ENCODE data around the gene EVC. TPM values are rescaled to one million over a fixed set of nuclear protein-coding genes. Genes with fewer than 3 reads are reported as not detected.

EVC gene
- total and polyA plus RNA-seq, 2 donors from 2014 or later: 7.8 to 159 TPM

GRCh38 chr4:5782829-5783476 lies 72.0 kb downstream of the EVC start:
- H3K4me1 ChIP-seq (ENCODE audit: control insufficient read depth in 2 of 3, insufficient read depth in 2 of 3, low read depth in 1 of 3, low read length in 3 of 3): peaks cover 0 to 7% (median 3%) of the 10 kb centered on the region in 3 donors

GRCh38 chr4:5783486-5783885 lies 72.5 kb downstream of the EVC start:
- no peak overlapping the region for H3K9ac ChIP-seq (ENCODE audit: low read length in 3 of 3)
- no peak for TF ChIP-seq CTCF (IDR thresholded peaks at IDR 0.05; ENCODE audit: borderline replicate concordance, extremely low read depth, insufficient read depth)
- DNase-seq (peak in 1 of 5 donors; percentile 30), FAIRE-seq (no peak)
- peaks cover 11 to 37% (median 19%) of the 10 kb centered on the region in 3 donors for H3K36me3 ChIP-seq (ENCODE audit: control insufficient read depth in 2 of 3, insufficient read depth in 3 of 3, low read length in 3 of 3)
- no peak overlapping the region for H3K27ac ChIP-seq (ENCODE audit: low read depth in 2 of 2, low read length in 2 of 2)
- no peak overlapping the region for H3K4me3 ChIP-seq (ENCODE audit: low read length in 3 of 3)
- intact Hi-C loops (cut with DNase I): no loop called here
- peaks cover 0 to 7% (median 3%) of the 10 kb centered on the region in 3 donors for H3K4me1 ChIP-seq (ENCODE audit: control insufficient read depth in 2 of 3, insufficient read depth in 2 of 3, low read depth in 1 of 3, low read length in 3 of 3)
- no peaks in the 10 kb centered on the region for H3K9me3 ChIP-seq (ENCODE audit: control insufficient read depth in 2 of 3, insufficient read depth in 1 of 3, low read length in 3 of 3)
- no peaks in the 10 kb centered on the region for H3K27me3 ChIP-seq (ENCODE audit: control insufficient read depth, insufficient read depth, low read length)

More at GRCh38 chr4:5782829-5783476, 72.0 kb downstream of the EVC start:
- no peaks in the 10 kb centered on the region for H3K9me3 ChIP-seq (ENCODE audit: control insufficient read depth in 2 of 3, insufficient read depth in 1 of 3, low read length in 3 of 3)
- no peak overlapping the region for H3K27ac ChIP-seq (ENCODE audit: low read depth in 2 of 2, low read length in 2 of 2)
- no peaks in the 10 kb centered on the region for H3K27me3 ChIP-seq (ENCODE audit: control insufficient read depth, insufficient read depth, low read length)
- no peak overlapping the region for H3K9ac ChIP-seq (ENCODE audit: low read length in 3 of 3)
- H3K36me3 ChIP-seq (ENCODE audit: control insufficient read depth in 2 of 3, insufficient read depth in 3 of 3, low read length in 3 of 3): peaks cover 11 to 32% (median 13%) of the 10 kb centered on the region in 3 donors
- no peak for FAIRE-seq
- DNase-seq: peak in 1 of 5 donors; percentile 32
- TF ChIP-seq CTCF (IDR thresholded peaks at IDR 0.05; ENCODE audit: borderline replicate concordance, extremely low read depth, insufficient read depth): no peak
- H3K4me3 ChIP-seq (ENCODE audit: low read length in 3 of 3): no peak overlapping the region
- intact Hi-C loops (cut with DNase I): no loop called here

GRCh38 chr4:5784021-5784420 lies 73.0 kb downstream of the EVC start:
- DNase-seq (no peak), FAIRE-seq (no peak)
- H3K9ac ChIP-seq (ENCODE audit: low read length in 3 of 3): no peak overlapping the region
- H3K4me3 ChIP-seq (ENCODE audit: low read length in 3 of 3): no peak overlapping the region
- no peaks in the 10 kb centered on the region for H3K27me3 ChIP-seq (ENCODE audit: control insufficient read depth, insufficient read depth, low read length)
- peaks cover 0 to 7% (median 3%) of the 10 kb centered on the region in 3 donors for H3K4me1 ChIP-seq (ENCODE audit: control insufficient read depth in 2 of 3, insufficient read depth in 2 of 3, low read depth in 1 of 3, low read length in 3 of 3)
- intact Hi-C loops (cut with DNase I): no loop called here
- H3K27ac ChIP-seq (ENCODE audit: low read depth in 2 of 2, low read length in 2 of 2): no peak overlapping the region
- no peak for TF ChIP-seq CTCF (IDR thresholded peaks at IDR 0.05; ENCODE audit: borderline replicate concordance, extremely low read depth, insufficient read depth)
- peaks cover 11 to 40% (median 21%) of the 10 kb centered on the region in 3 donors for H3K36me3 ChIP-seq (ENCODE audit: control insufficient read depth in 2 of 3, insufficient read depth in 3 of 3, low read length in 3 of 3)
- no peaks in the 10 kb centered on the region for H3K9me3 ChIP-seq (ENCODE audit: control insufficient read depth in 2 of 3, insufficient read depth in 1 of 3, low read length in 3 of 3)
